ENCODE data around the gene CCDC171.

Gene CCDC171

DNA sequence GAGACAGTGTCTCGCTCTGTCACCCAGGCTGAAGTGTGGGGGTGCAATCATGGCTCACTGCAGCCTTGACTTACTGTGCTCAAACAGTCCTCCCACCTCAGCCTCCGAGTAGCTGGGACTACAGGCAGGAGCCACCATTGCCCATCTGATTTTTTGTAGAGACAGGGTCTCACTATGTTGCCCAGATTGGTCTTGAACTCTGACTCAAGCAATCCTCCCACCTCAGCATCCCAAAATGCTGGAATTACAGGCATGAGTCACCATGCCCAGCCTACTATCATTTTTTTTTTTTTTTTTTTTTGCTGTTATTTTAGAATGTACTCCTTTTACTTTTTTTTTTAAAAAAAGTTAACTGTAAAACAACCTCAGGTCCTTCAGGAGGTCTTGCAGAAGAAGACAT is 449.0 kb downstream of the CCDC171 start:
- peak; percentile 33 for DNase-seq (ENCODE audit: low spot score)

DNA sequence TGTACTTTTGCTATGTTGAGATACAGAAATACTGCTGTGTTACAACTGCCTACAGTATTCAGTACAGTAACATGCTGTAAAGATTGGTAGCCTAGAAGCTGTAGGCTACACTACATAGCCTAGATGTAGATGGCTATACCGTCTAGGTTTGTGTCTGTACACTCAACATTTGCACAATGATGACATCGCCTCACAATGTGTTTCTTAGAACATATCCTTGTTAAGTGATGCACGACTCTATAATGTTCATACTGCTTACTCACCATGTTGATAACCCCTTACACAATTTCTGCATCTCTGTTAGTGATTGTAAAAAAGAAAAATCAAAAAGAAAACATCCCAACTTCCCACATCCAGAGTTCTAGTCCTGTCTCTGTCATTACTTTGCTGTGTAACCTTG is 450.0 kb downstream of the CCDC171 start:
- DNase-seq (ENCODE audit: low spot score), result peak; percentile 72

DNA sequence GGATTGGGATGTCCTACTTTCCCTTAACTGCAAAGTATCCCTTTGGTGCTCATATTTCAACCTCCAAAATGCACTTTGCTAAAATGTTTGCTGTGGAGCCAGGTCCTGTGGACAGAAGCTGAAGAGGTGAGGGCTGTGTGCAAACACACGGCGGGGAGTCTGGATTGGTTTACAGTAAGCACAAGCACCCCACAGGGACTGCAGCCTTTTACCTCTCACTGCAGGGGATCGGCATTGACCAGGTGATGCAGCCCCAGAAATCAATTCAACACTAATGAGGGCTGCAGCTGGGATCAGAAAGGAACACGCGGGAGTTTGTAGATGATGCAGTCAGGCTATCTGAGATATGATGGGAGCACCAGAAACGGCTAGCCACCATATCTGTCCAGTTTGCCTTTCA is 450.9 kb downstream of the CCDC171 start:
- DNase-seq (ENCODE audit: low spot score), result no peak

DNA sequence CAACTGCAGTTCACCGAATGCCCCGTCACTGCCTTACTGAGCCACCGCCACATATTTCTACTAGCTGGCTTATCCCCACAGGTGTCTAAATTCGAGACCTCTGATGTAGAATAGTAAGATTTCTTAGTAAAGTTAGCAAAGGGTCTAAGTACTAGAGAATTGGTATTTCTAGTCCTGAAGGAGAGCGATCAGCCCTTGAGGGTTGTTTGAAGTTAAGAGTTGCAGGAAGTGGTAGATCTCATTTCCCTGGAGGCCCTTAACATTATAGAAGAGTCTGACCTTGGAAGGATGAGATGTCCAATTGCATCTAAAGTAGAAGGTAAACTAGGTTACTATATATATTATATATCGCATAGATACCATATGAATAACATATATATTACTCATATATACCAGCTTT is 451.8 kb downstream of the CCDC171 start:
- no peak for DNase-seq (ENCODE audit: low spot score)

DNA sequence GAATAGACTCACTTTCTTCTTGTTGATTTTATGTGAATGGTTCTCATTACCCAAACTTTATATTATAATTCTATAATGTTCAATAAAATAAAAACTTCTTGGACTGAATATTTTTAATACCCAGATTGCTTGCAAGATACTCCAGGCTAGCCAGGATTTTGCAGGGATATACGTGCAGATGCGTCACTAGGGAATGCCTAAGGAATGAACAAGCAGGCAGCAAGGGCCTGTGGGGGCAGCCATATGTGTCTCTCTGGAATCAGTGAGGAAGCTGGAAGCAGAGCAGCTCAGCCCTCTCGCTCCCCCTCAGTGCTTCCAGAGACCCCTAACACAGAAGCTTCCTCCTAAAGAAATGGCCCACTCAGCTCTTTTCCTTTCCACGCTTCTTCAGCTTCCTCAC is 457.4 kb downstream of the CCDC171 start:
- no peak for DNase-seq (ENCODE audit: low spot score)

DNA sequence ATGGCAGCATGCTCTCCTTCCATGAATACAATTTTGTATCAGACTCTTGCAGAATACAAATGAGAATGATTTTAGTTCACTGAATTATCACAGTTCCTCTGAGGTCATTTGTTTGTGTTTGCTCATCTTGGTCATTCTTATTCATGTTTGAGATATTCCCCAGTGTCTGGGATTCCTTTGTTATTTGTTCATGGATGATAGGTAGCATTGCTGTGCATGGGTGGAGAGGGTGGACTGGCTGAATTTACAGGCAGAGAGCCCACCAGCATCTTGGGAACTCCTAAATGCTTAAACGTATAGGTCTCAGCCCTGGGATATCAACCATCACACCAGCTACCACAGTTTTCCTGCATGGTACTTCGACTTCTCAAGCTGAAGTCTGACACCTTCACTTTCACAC is 459.8 kb downstream of the CCDC171 start:
- DNase-seq (ENCODE audit: low spot score), result peak; percentile 66

DNA sequence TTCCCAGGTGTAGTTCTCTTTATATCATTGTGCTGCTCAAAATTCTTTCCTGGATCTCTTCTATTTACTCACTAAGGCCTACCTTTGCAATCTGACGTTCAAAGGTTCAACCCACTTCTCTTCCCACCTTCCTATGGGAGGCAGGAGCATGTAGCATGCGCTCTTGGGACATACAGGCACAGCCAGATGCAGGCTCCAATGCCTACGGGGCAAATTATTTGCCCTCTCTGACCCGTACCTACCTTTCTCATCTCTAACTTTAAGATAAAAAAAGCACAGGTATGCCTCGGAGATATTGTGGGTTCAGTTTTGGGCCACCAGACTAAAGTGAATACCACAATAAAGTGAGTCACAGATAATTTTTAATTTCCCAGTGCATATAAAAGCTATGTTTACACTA is 460.5 kb downstream of the CCDC171 start:
- no peak for DNase-seq (ENCODE audit: low spot score)

DNA sequence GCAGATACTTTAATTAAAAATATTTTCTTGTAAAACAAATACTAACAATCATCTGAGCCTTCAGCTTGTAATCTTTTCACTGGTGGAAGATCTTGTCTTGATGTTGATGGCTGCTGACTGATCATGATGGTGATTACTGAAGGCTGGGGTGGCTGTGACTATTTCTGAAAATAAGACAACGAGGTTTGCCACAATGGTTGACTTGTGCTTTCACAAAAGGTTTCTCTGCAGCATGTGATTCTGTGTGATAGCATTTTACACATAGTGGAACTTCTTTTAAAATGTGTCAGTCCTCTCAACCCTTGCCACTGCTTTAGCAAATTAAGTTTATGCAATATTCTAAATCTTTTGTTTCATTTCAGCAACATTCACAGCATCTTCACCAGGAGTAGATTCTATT is 461.0 kb downstream of the CCDC171 start:
- DNase-seq (ENCODE audit: low spot score), result no peak

DNA sequence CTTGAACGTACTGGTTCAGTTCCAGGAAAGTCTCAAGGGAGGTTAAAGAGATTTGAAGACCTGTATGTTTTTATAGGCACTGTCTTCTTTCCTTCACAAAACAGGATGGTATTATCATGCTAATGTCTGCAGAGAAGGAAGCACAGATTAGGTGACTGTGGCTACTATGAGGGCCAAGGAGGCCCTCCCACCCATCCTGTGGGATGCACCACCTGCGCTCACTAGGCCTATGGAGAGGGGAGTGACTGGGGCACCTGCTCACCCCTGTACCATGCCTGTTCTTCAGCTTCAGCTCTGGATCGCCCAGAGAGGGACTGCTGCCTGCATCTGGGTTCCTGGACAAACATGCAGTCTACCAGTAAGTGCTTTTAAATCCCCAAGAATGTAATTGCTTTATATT is 469.4 kb downstream of the CCDC171 start:
- DNase-seq (ENCODE audit: low spot score), result no peak

DNA sequence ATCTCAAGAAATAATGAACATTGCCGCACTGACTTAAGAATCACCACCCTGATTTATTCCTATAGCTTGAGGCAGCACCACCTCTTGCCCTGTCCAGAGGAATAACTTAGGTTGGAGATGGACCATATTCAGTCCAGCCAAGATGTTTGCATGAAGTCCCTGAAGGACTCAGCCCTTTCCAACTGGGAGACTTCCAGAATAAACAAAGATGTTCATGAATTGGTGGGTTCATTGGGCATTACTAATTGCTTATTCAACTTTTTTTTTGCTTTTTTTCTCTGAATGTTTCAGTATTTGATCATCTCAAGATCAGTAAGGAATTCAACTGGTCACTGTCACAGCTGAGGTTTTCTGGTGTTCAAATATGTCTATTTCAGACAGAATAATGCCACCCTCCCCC is 470.6 kb downstream of the CCDC171 start:
- peak; percentile 64 for DNase-seq (ENCODE audit: low spot score)

Data from RKO (cell line).